GM12878 (cell line): ENCODE data around the gene PDSS2. TPM values are rescaled to one million over a fixed set of nuclear protein-coding genes. Genes with fewer than 3 reads are reported as not detected.

Source experiments
- CEBPB ChIP-seq, 2 experiments: fragments of 150-350 bp in 1 of 2; IDR thresholded peaks; 2 replicates each; pipeline ENCODE4 v1.6.1; 2012 to 2014; ENCODE audit warnings: low read depth in 2 of 2, low read length in 2 of 2, borderline replicate concordance in 1 of 2, inconsistent platforms in 1 of 2
- CHD2 ChIP-seq: IDR thresholded peaks from 2 replicates; pipeline ENCODE4 v1.6.1; 2011; ENCODE audit warnings: low read depth, low read length, improper control_type of control experiment, borderline replicate concordance
- IKZF1 ChIP-seq: fragments of 450-650 bp; conservative IDR thresholded peaks from 2 replicates; pipeline ENCODE4 v1.6.1; 2017; ENCODE audit warnings: antibody characterized with exemption, mild to moderate bottlenecking
- JUNB ChIP-seq: IDR thresholded peaks from 2 replicates; pipeline ENCODE4 v1.6.1; 2016; ENCODE audit warnings: antibody characterized with exemption, mild to moderate bottlenecking
- JUND ChIP-seq: IDR thresholded peaks from 2 replicates; pipeline ENCODE4 v1.6.1; 2012; ENCODE audit warnings: low read depth, mild to moderate bottlenecking, low read length, improper control_type of control experiment, moderate library complexity
- KDM1A ChIP-seq: fragments of 200-600 bp; sonication (generic); IDR thresholded peaks from 2 replicates; pipeline ENCODE4 v1.6.1; 2016; ENCODE audit warnings: borderline replicate concordance
- MEF2B ChIP-seq: fragments of 450-650 bp; IDR thresholded peaks from 2 replicates; pipeline ENCODE4 v1.6.1; 2018; ENCODE audit warnings: mild to moderate bottlenecking, moderate library complexity; ENCODE audit not compliant: partially characterized antibody, poor library complexity, severe bottlenecking
- MTA2 ChIP-seq: fragments of 450-650 bp; IDR thresholded peaks from 2 replicates; pipeline ENCODE4 v1.6.1; 2016; ENCODE audit warnings: low read depth, mild to moderate bottlenecking, moderate library complexity
- NBN ChIP-seq: fragments of 450-650 bp; IDR thresholded peaks from 2 replicates; pipeline ENCODE4 v1.6.1; 2016
- NFIC ChIP-seq: IDR thresholded peaks from 2 replicates; pipeline ENCODE4 v1.6.1; 2012; ENCODE audit warnings: low read depth, mild to moderate bottlenecking, inconsistent platforms, low read length, moderate library complexity
- RELA ChIP-seq: fragments of 450-650 bp; IDR thresholded peaks from 2 replicates; pipeline ENCODE4 v1.8.0; 2014; ENCODE audit warnings: borderline replicate concordance; ENCODE audit not compliant: partially characterized antibody
- SUZ12 ChIP-seq: fragments of 200-600 bp; sonication (generic); IDR thresholded peaks from one replicate; pipeline ENCODE4 v1.6.1; 2018; ENCODE audit warnings: antibody characterized with exemption, mild to moderate bottlenecking; ENCODE audit not compliant: unreplicated experiment
- WRNIP1 ChIP-seq: IDR thresholded peaks from 2 replicates; pipeline ENCODE4 v1.6.1; 2011; ENCODE audit warnings: low read depth, low read length, improper control_type of control experiment, borderline replicate concordance
- polyA plus RNA-seq, 11 experiments: library from polyadenylated mRNA; depleted of rRNA in 4 of 11; unstranded in 6 of 11; stranded (reverse) in 5 of 11; fragments of >200 nt; fragmentation: Nextera tagmentation in 4 of 11; fragmentation: Illumina TruSeq in 1 of 11; extraction: Ambion mirVana in 4 of 11; extraction: Trizol in 1 of 11; gene quantifications; 1 replicate in 1 of 11; 2 replicates in 10 of 11; pipeline versions ENCODE4 v1.2.1 to v1.2.3, GENCODE V29; 2011 to 2016; ENCODE audit warnings: inconsistent platforms in 2 of 11, missing spikeins in 2 of 11, low read depth in 1 of 11
- total RNA-seq, 4 experiments: library from RNA; depleted of rRNA in 3 of 4; stranded (reverse); fragments of >200 nt in 3 of 4; fragmentation: Illumina TruSeq in 1 of 4; extraction: Trizol in 1 of 4; gene quantifications; 2 replicates each; pipeline versions ENCODE4 v1.2.1 to v1.2.3, GENCODE V29; 2013 to 2021
- TF ChIP-seq, protein P1 (sequence below): fragments of 450-650 bp; conservative IDR thresholded peaks from 2 replicates; pipeline ENCODE4 v1.6.1; 2017; ENCODE audit warnings: mild to moderate bottlenecking, moderate library complexity
- TF ChIP-seq, protein P2 (sequence below): IDR thresholded peaks from 2 replicates; pipeline ENCODE4 v1.6.1; 2012; ENCODE audit warnings: mild to moderate bottlenecking, low read depth, low read length
- TF ChIP-seq, protein P3 (sequence below): fragments of 450-650 bp; IDR thresholded peaks from 2 replicates; pipeline ENCODE4 v1.6.1; 2017; ENCODE audit warnings: borderline replicate concordance
- TF ChIP-seq, protein P4 (sequence below): fragments of 450-650 bp; IDR thresholded peaks from 2 replicates; pipeline ENCODE4 v1.6.1; 2014; ENCODE audit warnings: mild to moderate bottlenecking
- TF ChIP-seq, protein P5 (sequence below): IDR thresholded peaks from 2 replicates; pipeline ENCODE4 v1.6.1; 2012; ENCODE audit warnings: low read depth, low read length, improper control_type of control experiment
- TF ChIP-seq, protein P6 (sequence below): fragments of 450-650 bp; IDR thresholded peaks from 2 replicates; pipeline ENCODE4 v1.6.1; 2017; ENCODE audit warnings: low read depth, mild to moderate bottlenecking, moderate library complexity

PDSS2 gene
- total and polyA plus RNA-seq, 10 of the 15 experiments (the other 5 are each of a cell fraction or from before 2014, with no cell fraction given), result 7.7 to 15.5 (median 9.6) TPM

DNA sequence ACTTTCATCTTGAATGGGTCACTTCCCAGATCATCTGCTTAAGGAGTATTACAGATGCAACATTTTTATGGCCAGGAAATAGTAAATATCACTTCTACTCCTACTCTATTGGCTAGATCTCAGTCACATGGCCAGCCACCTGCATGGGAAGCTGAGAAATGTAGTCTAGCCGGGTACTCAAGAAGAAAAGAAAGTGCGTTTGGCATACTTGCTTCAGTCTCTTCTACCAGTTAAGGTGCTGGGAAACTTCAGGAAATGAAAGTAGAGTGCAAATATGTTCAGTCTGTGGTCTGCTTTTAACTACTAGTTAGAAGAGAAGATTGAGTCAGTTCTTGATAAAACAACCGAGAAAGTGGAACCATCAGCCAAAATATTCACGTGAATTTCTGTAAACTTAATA, 129.2 kb downstream of the PDSS2 start (continued):
- TF ChIP-seq JUNB (no peak), JUND (no peak), SUZ12 (no peak), RELA (no peak), MTA2 (no peak), WRNIP1 (no peak), NFIC (no peak), CEBPB (IDR thresholded peaks at IDR 0.05; ENCODE audit: borderline replicate concordance in 1 of 2, low read depth in 2 of 2, low read length in 2 of 2) (no peak), NBN (no peak), CHD2 (no peak), KDM1A (no peak), MEF2B (no peak), IKZF1 (no peak)
- TF ChIP-seq, protein P1, sequence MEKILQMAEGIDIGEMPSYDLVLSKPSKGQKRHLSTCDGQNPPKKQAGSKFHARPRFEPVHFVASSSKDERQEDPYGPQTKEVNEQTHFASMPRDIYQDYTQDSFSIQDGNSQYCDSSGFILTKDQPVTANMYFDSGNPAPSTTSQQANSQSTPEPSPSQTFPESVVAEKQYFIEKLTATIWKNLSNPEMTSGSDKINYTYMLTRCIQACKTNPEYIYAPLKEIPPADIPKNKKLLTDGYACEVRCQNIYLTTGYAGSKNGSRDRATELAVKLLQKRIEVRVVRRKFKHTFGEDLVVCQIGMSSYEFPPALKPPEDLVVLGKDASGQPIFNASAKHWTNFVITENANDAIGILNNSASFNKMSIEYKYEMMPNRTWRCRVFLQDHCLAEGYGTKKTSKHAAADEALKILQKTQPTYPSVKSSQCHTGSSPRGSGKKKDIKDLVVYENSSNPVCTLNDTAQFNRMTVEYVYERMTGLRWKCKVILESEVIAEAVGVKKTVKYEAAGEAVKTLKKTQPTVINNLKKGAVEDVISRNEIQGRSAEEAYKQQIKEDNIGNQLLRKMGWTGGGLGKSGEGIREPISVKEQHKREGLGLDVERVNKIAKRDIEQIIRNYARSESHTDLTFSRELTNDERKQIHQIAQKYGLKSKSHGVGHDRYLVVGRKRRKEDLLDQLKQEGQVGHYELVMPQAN, result no peak
- TF ChIP-seq, protein P2, sequence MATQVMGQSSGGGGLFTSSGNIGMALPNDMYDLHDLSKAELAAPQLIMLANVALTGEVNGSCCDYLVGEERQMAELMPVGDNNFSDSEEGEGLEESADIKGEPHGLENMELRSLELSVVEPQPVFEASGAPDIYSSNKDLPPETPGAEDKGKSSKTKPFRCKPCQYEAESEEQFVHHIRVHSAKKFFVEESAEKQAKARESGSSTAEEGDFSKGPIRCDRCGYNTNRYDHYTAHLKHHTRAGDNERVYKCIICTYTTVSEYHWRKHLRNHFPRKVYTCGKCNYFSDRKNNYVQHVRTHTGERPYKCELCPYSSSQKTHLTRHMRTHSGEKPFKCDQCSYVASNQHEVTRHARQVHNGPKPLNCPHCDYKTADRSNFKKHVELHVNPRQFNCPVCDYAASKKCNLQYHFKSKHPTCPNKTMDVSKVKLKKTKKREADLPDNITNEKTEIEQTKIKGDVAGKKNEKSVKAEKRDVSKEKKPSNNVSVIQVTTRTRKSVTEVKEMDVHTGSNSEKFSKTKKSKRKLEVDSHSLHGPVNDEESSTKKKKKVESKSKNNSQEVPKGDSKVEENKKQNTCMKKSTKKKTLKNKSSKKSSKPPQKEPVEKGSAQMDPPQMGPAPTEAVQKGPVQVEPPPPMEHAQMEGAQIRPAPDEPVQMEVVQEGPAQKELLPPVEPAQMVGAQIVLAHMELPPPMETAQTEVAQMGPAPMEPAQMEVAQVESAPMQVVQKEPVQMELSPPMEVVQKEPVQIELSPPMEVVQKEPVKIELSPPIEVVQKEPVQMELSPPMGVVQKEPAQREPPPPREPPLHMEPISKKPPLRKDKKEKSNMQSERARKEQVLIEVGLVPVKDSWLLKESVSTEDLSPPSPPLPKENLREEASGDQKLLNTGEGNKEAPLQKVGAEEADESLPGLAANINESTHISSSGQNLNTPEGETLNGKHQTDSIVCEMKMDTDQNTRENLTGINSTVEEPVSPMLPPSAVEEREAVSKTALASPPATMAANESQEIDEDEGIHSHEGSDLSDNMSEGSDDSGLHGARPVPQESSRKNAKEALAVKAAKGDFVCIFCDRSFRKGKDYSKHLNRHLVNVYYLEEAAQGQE, result no peak
- TF ChIP-seq, protein P3, sequence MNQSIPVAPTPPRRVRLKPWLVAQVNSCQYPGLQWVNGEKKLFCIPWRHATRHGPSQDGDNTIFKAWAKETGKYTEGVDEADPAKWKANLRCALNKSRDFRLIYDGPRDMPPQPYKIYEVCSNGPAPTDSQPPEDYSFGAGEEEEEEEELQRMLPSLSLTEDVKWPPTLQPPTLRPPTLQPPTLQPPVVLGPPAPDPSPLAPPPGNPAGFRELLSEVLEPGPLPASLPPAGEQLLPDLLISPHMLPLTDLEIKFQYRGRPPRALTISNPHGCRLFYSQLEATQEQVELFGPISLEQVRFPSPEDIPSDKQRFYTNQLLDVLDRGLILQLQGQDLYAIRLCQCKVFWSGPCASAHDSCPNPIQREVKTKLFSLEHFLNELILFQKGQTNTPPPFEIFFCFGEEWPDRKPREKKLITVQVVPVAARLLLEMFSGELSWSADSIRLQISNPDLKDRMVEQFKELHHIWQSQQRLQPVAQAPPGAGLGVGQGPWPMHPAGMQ, result no peak
- TF ChIP-seq, protein P4, sequence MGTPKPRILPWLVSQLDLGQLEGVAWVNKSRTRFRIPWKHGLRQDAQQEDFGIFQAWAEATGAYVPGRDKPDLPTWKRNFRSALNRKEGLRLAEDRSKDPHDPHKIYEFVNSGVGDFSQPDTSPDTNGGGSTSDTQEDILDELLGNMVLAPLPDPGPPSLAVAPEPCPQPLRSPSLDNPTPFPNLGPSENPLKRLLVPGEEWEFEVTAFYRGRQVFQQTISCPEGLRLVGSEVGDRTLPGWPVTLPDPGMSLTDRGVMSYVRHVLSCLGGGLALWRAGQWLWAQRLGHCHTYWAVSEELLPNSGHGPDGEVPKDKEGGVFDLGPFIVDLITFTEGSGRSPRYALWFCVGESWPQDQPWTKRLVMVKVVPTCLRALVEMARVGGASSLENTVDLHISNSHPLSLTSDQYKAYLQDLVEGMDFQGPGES, result no peak
- TF ChIP-seq, protein P5, sequence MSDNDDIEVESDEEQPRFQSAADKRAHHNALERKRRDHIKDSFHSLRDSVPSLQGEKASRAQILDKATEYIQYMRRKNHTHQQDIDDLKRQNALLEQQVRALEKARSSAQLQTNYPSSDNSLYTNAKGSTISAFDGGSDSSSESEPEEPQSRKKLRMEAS, result no peak
- TF ChIP-seq, protein P6, sequence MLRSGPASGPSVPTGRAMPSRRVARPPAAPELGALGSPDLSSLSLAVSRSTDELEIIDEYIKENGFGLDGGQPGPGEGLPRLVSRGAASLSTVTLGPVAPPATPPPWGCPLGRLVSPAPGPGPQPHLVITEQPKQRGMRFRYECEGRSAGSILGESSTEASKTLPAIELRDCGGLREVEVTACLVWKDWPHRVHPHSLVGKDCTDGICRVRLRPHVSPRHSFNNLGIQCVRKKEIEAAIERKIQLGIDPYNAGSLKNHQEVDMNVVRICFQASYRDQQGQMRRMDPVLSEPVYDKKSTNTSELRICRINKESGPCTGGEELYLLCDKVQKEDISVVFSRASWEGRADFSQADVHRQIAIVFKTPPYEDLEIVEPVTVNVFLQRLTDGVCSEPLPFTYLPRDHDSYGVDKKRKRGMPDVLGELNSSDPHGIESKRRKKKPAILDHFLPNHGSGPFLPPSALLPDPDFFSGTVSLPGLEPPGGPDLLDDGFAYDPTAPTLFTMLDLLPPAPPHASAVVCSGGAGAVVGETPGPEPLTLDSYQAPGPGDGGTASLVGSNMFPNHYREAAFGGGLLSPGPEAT, result 0 out of 2 replicates have a peak, but pooled peaks have one; percentile 22
